ENCODE data around the gene INPPL1. TPM values are rescaled to one million over a fixed set of nuclear protein-coding genes. Genes with fewer than 3 reads are reported as not detected.

The INPPL1 gene
- total RNA-seq, 4 donors from 2014 or later: 65.8 to 134 (median 92.4) TPM

GRCh38 chr11:72235351-72236057, 10.9 kb downstream of the INPPL1 start:
- Histone ChIP-seq H3K4me3 (no peak overlapping the region), H3K27me3 (peaks cover 4% of the 10 kb centered on the region), H3K27ac (peak overlapping the region; percentile 32 to 89 (median 71)), H3K9me3 (no peaks in the 10 kb centered on the region), H3K4me1 (peaks cover 0 to 87% (median 35%) of the 10 kb centered on the region in 3 donors), H3K36me3 (peaks cover 0 to 78% of the 10 kb centered on the region in 2 donors)
- no peak for ATAC-seq
- WGBS, 2 donors (ENCODE audit: low coverage in 1 of 2): 80 to 88% methylated on average over 2 to 8 of the region's 17 CpGs
- TF ChIP-seq POLR2AphosphoS5 (IDR thresholded peaks at IDR 0.05) (no peak), POLR2A (IDR thresholded peaks at IDR 0.05) (no peak), EP300 (IDR thresholded peaks at IDR 0.05) (no peak)

GRCh38 chr11:72236083-72236697, 11.6 kb downstream of the INPPL1 start:
- Histone ChIP-seq H3K27me3 (peaks cover 11% of the 10 kb centered on the region), H3K4me1 (peaks cover 0 to 93% (median 38%) of the 10 kb centered on the region in 3 donors), H3K36me3 (peaks cover 0 to 71% of the 10 kb centered on the region in 2 donors), H3K9me3 (no peaks in the 10 kb centered on the region), H3K4me3 (no peak overlapping the region), H3K27ac (peak overlapping the region; percentile 32 to 89 (median 83))
- WGBS, 2 donors (ENCODE audit: low coverage in 1 of 2): 26 to 31% methylated on average over 3 to 4 of the region's 4 CpGs
- ATAC-seq: no peak
- TF ChIP-seq POLR2AphosphoS5 (IDR thresholded peaks at IDR 0.05) (no peak), EP300 (IDR thresholded peaks at IDR 0.05) (no peak), CTCF (IDR thresholded peaks at IDR 0.05) (no peak), POLR2A (IDR thresholded peaks at IDR 0.05) (no peak)

- Histone ChIP-seq H3K27ac (peak overlapping the region in 3 of 4 donors; percentile 80 to 89 (median 86)), H3K36me3 (peaks cover 0 to 66% of the 10 kb centered on the region in 2 donors), H3K27me3 (peaks cover 16% of the 10 kb centered on the region), H3K4me3 (no peak overlapping the region), H3K9me3 (no peaks in the 10 kb centered on the region), H3K4me1 (peaks cover 0 to 87% (median 38%) of the 10 kb centered on the region in 3 donors)
- no peak for ATAC-seq
- no peak for TF ChIP-seq POLR2A (IDR thresholded peaks at IDR 0.05)
- no peak for TF ChIP-seq POLR2AphosphoS5 (IDR thresholded peaks at IDR 0.05)
- TF ChIP-seq CTCF (IDR thresholded peaks at IDR 0.05): no peak
- no peak for TF ChIP-seq EP300 (IDR thresholded peaks at IDR 0.05)
- WGBS, 2 donors (ENCODE audit: low coverage in 1 of 2): 100% methylated on average over 2 of the region's 2 CpGs; no CpG with 5 or more reads in 1 of the 2 donors
Observed at GRCh38 chr11:72236774-72237111, 12.2 kb downstream of the INPPL1 start.

DNA sequence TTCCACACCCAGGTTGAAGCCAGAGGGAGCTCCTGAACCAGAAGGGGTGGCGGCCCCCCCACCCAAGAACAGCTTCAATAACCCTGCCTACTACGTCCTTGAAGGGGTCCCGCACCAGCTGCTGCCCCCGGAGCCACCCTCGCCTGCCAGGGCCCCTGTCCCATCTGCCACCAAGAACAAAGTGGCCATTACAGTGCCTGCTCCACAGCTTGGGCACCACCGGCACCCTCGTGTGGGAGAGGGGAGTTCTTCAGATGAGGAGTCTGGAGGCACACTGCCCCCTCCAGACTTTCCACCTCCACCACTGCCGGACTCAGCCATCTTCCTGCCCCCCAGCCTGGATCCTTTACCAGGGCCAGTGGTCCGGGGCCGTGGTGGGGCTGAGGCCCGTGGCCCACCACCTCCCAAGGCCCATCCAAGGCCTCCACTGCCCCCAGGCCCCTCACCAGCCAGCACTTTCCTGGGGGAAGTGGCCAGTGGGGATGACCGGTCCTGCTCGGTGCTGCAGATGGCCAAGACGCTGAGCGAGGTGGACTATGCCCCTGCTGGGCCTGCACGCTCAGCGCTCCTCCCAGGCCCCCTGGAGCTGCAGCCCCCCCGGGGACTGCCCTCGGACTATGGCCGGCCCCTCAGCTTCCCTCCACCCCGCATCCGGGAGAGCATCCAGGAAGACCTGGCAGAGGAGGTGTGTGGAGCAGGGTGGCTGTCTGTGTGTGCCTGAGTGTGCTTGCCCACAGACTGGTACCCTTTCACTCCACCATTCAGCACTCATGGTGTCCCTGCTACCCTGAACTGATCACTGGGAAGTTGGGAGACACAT, 12.8 kb downstream of the INPPL1 start:
- Histone ChIP-seq H3K4me1 (peaks cover 0 to 84% (median 38%) of the 10 kb centered on the region in 3 donors), H3K4me3 (no peak overlapping the region), H3K36me3 (peaks cover 0 to 60% of the 10 kb centered on the region in 2 donors), H3K27ac (peak overlapping the region in 3 of 4 donors; percentile 80 to 89 (median 86)), H3K27me3 (peaks cover 22% of the 10 kb centered on the region), H3K9me3 (no peaks in the 10 kb centered on the region)
- 80% methylated on average over 1 of the region's 22 CpGs; no CpG with 5 or more reads in 1 of the 2 donors for WGBS, 2 donors (ENCODE audit: low coverage in 1 of 2)
- ATAC-seq: no peak
- TF ChIP-seq CTCF (IDR thresholded peaks at IDR 0.05) (no peak), POLR2AphosphoS5 (IDR thresholded peaks at IDR 0.05) (no peak), EP300 (IDR thresholded peaks at IDR 0.05) (no peak)

DNA sequence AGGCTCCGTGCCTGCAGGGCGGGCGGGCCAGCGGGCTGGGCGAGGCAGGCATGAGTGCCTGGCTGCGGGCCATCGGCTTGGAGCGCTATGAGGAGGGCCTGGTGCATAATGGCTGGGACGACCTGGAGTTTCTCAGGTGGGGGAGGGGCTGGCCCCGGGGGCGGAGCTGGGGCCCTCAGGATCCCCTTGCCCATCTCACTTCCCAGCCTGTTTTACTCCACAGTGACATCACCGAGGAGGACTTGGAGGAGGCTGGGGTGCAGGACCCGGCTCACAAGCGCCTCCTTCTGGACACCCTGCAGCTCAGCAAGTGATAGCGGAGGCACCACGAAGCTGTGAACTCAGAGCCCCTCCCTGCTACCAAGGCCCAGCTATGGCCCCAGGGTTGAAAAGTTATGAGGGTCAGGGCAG, 13.5 kb downstream of the INPPL1 start:
- Histone ChIP-seq H3K36me3 (peaks cover 0 to 53% of the 10 kb centered on the region in 2 donors), H3K27me3 (peaks cover 29% of the 10 kb centered on the region), H3K9me3 (no peaks in the 10 kb centered on the region), H3K4me1 (peaks cover 0 to 81% (median 38%) of the 10 kb centered on the region in 3 donors), H3K4me3 (no peak overlapping the region), H3K27ac (peak overlapping the region in 3 of 4 donors; percentile 80 to 89 (median 86))
- peak; percentile 53 for ATAC-seq
- WGBS, 2 donors (ENCODE audit: low coverage in 1 of 2): 16% methylated on average over 8 of the region's 16 CpGs; no CpG with 5 or more reads in 1 of the 2 donors
- TF ChIP-seq POLR2A (IDR thresholded peaks at IDR 0.05) (no peak), CTCF (IDR thresholded peaks at IDR 0.05) (peak in 3 of 4 experiments; percentile 74 to 86 (median 79))

Measured in gastroesophageal sphincter (tissue), 4 donors.